D721Med (cell line): ENCODE data around the gene ADAMTS6.

Experiments
- DNase-seq: peaks from one replicate; pipeline ENCODE4 v3.0.0; 2011; ENCODE audit warnings: low spot score; ENCODE audit not compliant: insufficient read length
- FAIRE-seq: peaks from 2 replicates; lab custom pipeline; 2011; peaks lifted over from hg19 to GRCh38; lab: Jason Lieb, UNC
- CTCF ChIP-seq: IDR thresholded peaks from 2 replicates; pipeline ENCODE4 v1.5.1; 2012; ENCODE audit warnings: mild to moderate bottlenecking, control low read depth; ENCODE audit not compliant: insufficient read depth; ENCODE audit errors: missing control alignments

ADAMTS6 gene

GRCh38 chr5:65161655-65162054 is 320.1 kb downstream of the ADAMTS6 start:
- FAIRE-seq (no peak), DNase-seq (no peak)
- no peak for TF ChIP-seq CTCF

- no peak for DNase-seq
- no peak for TF ChIP-seq CTCF
- no peak for FAIRE-seq
Observed at GRCh38 chr5:65157906-65158603, 323.7 kb downstream of the ADAMTS6 start.

- FAIRE-seq (no peak), DNase-seq (no peak)
- no peak for TF ChIP-seq CTCF
Observed at GRCh38 chr5:65156933-65157332, 324.8 kb downstream of the ADAMTS6 start.

- FAIRE-seq = no peak
- TF ChIP-seq CTCF = no peak
- no peak for DNase-seq
Observed at GRCh38 chr5:65152131-65152530, 329.6 kb downstream of the ADAMTS6 start.

GRCh38 chr5:65151614-65152013 is 330.1 kb downstream of the ADAMTS6 start:
- DNase-seq (no peak), FAIRE-seq (no peak)
- no peak for TF ChIP-seq CTCF

- TF ChIP-seq CTCF = no peak
- DNase-seq = no peak
- no peak for FAIRE-seq
Observed at GRCh38 chr5:65150599-65151304, 331.0 kb downstream of the ADAMTS6 start.

GRCh38 chr5:65149827-65150226 is 331.9 kb downstream of the ADAMTS6 start:
- no peak for TF ChIP-seq CTCF
- DNase-seq = no peak
- FAIRE-seq = no peak
